Thymus (tissue), 11 donors: Measurements from ENCODE around the gene PLSCR1. TPM values are rescaled to one million over a fixed set of nuclear protein-coding genes. Genes with fewer than 3 reads are reported as not detected.
A peak's percentile ranks its signal among the peaks of the same experiment; 100 is the strongest.

Experiments used
- DNase-seq, 9 donors: peaks; one replicate each; pipeline ENCODE4 v3.0.0-alpha.2; 2013; ENCODE audit warnings: low spot score in 9 of 9, low read depth in 6 of 9, missing footprints in 1 of 9
- H3K27ac ChIP-seq, 2 donors: one replicate each; pipeline ENCODE4 v1.5.1; 2013; ENCODE audit warnings: control low read depth in 1 of 2, low read depth in 1 of 2, low read length in 1 of 2, mild to moderate bottlenecking in 1 of 2, moderate library complexity in 1 of 2
- H3K27me3 ChIP-seq, 2 donors: one replicate each; pipeline ENCODE4 v1.5.1; 2013; ENCODE audit warnings: low read length in 1 of 2; ENCODE audit not compliant: control insufficient read depth in 2 of 2, insufficient read depth in 1 of 2
- H3K36me3 ChIP-seq, 2 donors: one replicate each; pipeline ENCODE4 v1.5.1; 2013; ENCODE audit warnings: low read length in 1 of 2, mild to moderate bottlenecking in 1 of 2, moderate library complexity in 1 of 2; ENCODE audit not compliant: control insufficient read depth in 2 of 2, insufficient read depth in 2 of 2
- H3K4me1 ChIP-seq, 2 donors: one replicate each; pipeline ENCODE4 v1.5.1; 2013; ENCODE audit warnings: low read length in 2 of 2; ENCODE audit not compliant: control insufficient read depth in 2 of 2, insufficient read depth in 2 of 2
- H3K4me3 ChIP-seq, 2 donors: one replicate each; pipeline ENCODE4 v1.5.1; 2013; ENCODE audit warnings: low read length in 2 of 2, control low read depth in 1 of 2, mild to moderate bottlenecking in 1 of 2
- H3K9me3 ChIP-seq, 2 donors: one replicate each; pipeline ENCODE4 v1.5.1; 2013; ENCODE audit warnings: low read length in 1 of 2, mild to moderate bottlenecking in 1 of 2; ENCODE audit not compliant: control insufficient read depth in 2 of 2, insufficient read depth in 1 of 2
- WGBS: extraction: QIAGEN DNeasy Blood & Tissue Kit; methylation state at CpG from one replicate; pipeline ENCODE4 v1.1.7; 2013; 5-methylcytosine and 5-hydroxymethylcytosine counted together
- polyA plus RNA-seq: library from polyadenylated mRNA; stranded (reverse); fragments of 200-250 nt; gene quantifications from one replicate; pipeline ENCODE4 v1.2.3, GENCODE V29; 2013
- total RNA-seq: library from RNA; stranded (reverse); fragments of 120-200 nt; gene quantifications from one replicate; pipeline ENCODE4 v1.2.4, GENCODE V29; 2013
- donor health status: healthy.

PLSCR1 gene
- total and polyA plus RNA-seq, 2 donors = 84.7 to 98.8 TPM

DNA sequence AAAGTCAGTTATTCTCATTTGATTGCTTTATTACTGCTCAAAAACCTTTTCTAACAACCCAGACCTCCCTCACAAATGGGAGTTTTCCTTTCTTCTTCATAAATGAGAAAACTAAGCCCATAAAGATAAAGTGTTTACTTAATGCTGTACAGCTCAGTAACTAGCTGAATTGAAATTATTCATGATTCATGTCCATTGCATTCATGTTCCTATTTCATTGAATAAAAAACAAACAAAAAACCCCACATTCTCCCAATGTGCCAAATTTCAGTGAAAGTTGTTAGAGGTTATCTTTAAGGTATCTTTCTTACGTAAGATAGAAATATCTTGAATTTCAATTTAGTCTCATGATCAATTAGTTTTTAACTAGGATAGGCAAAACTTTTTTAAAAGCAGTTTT lies 77.8 kb downstream of the PLSCR1 start:
- DNase-seq = no peak
- Histone ChIP-seq H3K4me1 (peaks cover 0 to 16% of the 10 kb centered on the region in 2 donors), H3K27ac (no peak overlapping the region), H3K27me3 (no peaks in the 10 kb centered on the region), H3K36me3 (no peaks in the 10 kb centered on the region), H3K4me3 (no peak overlapping the region), H3K9me3 (no peaks in the 10 kb centered on the region)
- 47% methylated on average over 1 of the region's 1 CpG for WGBS

DNA sequence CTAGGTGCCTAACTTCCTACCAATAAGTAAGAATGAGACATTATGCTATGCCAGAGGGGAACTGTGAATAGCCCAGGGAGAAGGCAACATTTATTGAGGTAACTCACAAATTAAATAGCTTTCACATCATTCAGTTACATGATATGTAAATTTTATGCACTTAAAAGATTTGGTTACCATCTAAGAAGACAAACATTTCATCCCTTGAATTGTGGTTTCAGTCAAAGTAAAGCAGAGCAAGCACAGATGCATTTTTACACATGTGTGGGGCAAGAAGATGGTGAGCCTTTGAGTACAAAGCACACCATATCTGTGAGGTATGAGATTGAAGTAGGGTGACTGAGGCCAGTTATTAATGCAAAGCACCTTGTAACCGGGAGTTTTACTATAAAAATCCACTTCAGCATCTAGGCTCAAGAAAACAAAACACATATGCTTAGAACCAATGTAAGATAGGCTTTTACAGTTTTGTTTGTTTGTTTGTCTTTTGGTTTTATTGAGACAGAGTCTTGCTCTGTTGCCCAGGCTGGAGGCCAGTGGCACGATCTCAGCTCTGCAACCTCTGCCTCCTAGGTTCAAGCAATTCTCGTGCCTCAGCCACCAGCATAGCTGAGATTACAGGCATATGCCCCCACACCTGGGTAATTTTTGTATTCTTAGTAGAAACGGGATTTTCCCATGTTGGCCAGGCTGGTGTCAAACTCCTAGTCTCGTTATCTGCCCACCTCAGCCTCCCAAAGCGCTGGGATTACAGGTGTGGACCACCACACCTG lies 78.5 kb downstream of the PLSCR1 start:
- Histone ChIP-seq H3K27me3 (no peaks in the 10 kb centered on the region), H3K4me3 (no peak overlapping the region), H3K9me3 (no peaks in the 10 kb centered on the region), H3K4me1 (peaks cover 0 to 16% of the 10 kb centered on the region in 2 donors), H3K36me3 (no peaks in the 10 kb centered on the region), H3K27ac (no peak overlapping the region)
- peak in 1 of 9 donors; percentile 28 for DNase-seq
- 87% methylated on average over 6 of the region's 6 CpGs for WGBS

Other genes with a start within 250 kb of the PLSCR1 start
- 0.28 TPM for gene PLSCR2, start 75.0 kb downstream of the PLSCR1 start, total RNA-seq
- 0.16 TPM for gene PLSCR2, start 75.0 kb downstream of the PLSCR1 start, polyA plus RNA-seq
- not detected for gene PLSCR5, start 60.7 kb upstream of the PLSCR1 start, total RNA-seq
- 0.21 TPM for gene PLSCR5, start 60.7 kb upstream of the PLSCR1 start, polyA plus RNA-seq